A673 (cell line): ENCODE measurements around the gene LSM6. TPM values are rescaled to one million over a fixed set of nuclear protein-coding genes. Genes with fewer than 3 reads are reported as not detected.

Experiments used
- BruUV-seq: library from RNA; stranded (reverse); fragments of 400-500 nt; replicated peaks from 2 replicates; lab custom pipeline; 2021; lab: Mats Ljungman, UMichigan
- CTCF ChIA-PET: fragments of 300-600 bp; sonication (Branson Sonifier 250); formaldehyde crosslinking; loops from one replicate; lab custom pipeline; 2022; ENCODE audit warnings: antibody characterized with exemption; lab: Charles Lee
- POLR2A ChIA-PET: fragments of 300-600 bp; sonication (Branson Sonifier 250); formaldehyde crosslinking; loops from one replicate; lab custom pipeline; 2022; ENCODE audit warnings: antibody characterized with exemption; ENCODE audit not compliant: low non-redundant PET; lab: Charles Lee
- DNase-seq: peaks from one replicate; pipeline ENCODE4 v3.0.0-alpha.2; 2015; ENCODE audit warnings: low spot score
- H3K27ac ChIP-seq: fragments of 200-600 bp; sonication (generic); 2 replicates; pipeline ENCODE4 v1.5.1; 2016; ENCODE audit warnings: mixed run types, low read depth, mild to moderate bottlenecking, mixed read lengths, antibody characterized with exemption, low read length; ENCODE audit not compliant: poor library complexity, severe bottlenecking
- H3K27me3 ChIP-seq: fragments of 200-600 bp; sonication (generic); replicated peaks from 2 replicates; pipeline ENCODE4 v1.6.1; 2017; ENCODE audit warnings: mixed run types, low read depth, mild to moderate bottlenecking, mixed read lengths, antibody characterized with exemption, low read length; ENCODE audit not compliant: insufficient read depth, poor library complexity
- H3K36me3 ChIP-seq: fragments of 200-600 bp; sonication (generic); 2 replicates; pipeline ENCODE4 v1.6.1; 2016; ENCODE audit warnings: mixed run types, mild to moderate bottlenecking, mixed read lengths, antibody characterized with exemption, low read length; ENCODE audit not compliant: insufficient read depth, poor library complexity, severe bottlenecking
- H3K4me1 ChIP-seq: fragments of 200-600 bp; sonication (generic); 2 replicates; pipeline ENCODE4 v1.6.1; 2017; ENCODE audit warnings: mixed run types, mild to moderate bottlenecking, mixed read lengths, antibody characterized with exemption, low read length; ENCODE audit not compliant: insufficient read depth, poor library complexity, severe bottlenecking
- H3K4me3 ChIP-seq: fragments of 200-600 bp; sonication (generic); 2 replicates; pipeline ENCODE4 v1.5.1; 2016; ENCODE audit warnings: low read depth, mixed run types, mild to moderate bottlenecking, mixed read lengths, low read length; ENCODE audit not compliant: poor library complexity, severe bottlenecking
- H3K9me3 ChIP-seq: fragments of 200-600 bp; sonication (generic); 2 replicates; pipeline ENCODE4 v1.6.1; 2016; ENCODE audit warnings: mixed run types, low read depth, mild to moderate bottlenecking, mixed read lengths, antibody characterized with exemption, low read length; ENCODE audit not compliant: poor library complexity, severe bottlenecking
- EZH2 ChIP-seq: fragments of 200-600 bp; sonication (generic); IDR thresholded peaks from 2 replicates; pipeline ENCODE4 v1.6.1; 2017; ENCODE audit warnings: borderline replicate concordance, low read depth, mild to moderate bottlenecking, mixed read lengths, antibody characterized with exemption, low read length; ENCODE audit not compliant: poor library complexity, severe bottlenecking
- intact Hi-C: fragments of 100-400 bp; cut with micrococcal nuclease; formaldehyde crosslinking; loops from one replicate; pipeline ENCODE4 v1.10.0; 2022; ENCODE audit not compliant: unreplicated experiment
- total RNA-seq: library from RNA; stranded (reverse); gene quantifications from 2 replicates; pipeline ENCODE4 v1.2.3, GENCODE V29; 2021
- TF ChIP-seq, protein P1 (sequence below): fragments of 300-800, 200-600 bp; sonication (generic); conservative IDR thresholded peaks from 2 replicates; pipeline ENCODE4 v1.5.1; 2017; ENCODE audit warnings: low read depth, mild to moderate bottlenecking, antibody characterized with exemption, low read length, moderate library complexity, mixed read lengths

LSM6 gene
- total RNA-seq, 1 experiment from 2014 or later, result 61.7 TPM

DNA sequence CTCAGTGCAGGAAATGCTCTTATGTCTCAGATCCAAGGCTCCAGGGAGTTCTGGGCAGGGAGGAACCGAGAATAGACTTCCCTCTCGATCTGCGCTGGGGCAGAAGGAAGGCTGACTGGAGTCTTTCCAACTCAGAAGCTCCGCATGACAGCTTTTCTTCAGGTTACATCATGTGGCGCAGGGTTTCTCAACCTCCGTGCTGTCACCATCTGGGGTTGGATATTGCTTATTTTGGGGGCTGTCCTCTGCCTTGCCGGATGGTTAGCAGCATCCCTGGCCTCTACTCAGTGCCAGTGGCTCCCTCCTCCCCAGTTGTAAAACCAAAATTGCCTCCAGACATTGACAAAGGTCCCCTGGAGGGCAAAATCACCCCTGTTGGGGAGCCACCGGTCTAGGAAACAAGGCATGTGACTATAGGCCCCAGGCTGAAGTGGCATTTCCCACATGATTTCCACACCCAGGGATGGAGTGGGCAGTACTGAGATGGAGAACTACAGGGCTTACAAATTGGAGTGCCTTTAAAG is 60.2 kb downstream of the LSM6 start:
- Histone ChIP-seq H3K27ac (no peak overlapping the region), H3K27me3 (no peaks in the 10 kb centered on the region), H3K36me3 (no peaks in the 10 kb centered on the region), H3K4me1 (no peaks in the 10 kb centered on the region), H3K4me3 (no peak overlapping the region), H3K9me3 (peaks cover 3% of the 10 kb centered on the region)
- DNase-seq, result peak; percentile 17
- intact Hi-C loops, result no loop called here
- POLR2A ChIA-PET, result no interaction called here
- no TSS peak for BruUV-seq
- TF ChIP-seq EZH2, result no peak
- TF ChIP-seq, protein P1, sequence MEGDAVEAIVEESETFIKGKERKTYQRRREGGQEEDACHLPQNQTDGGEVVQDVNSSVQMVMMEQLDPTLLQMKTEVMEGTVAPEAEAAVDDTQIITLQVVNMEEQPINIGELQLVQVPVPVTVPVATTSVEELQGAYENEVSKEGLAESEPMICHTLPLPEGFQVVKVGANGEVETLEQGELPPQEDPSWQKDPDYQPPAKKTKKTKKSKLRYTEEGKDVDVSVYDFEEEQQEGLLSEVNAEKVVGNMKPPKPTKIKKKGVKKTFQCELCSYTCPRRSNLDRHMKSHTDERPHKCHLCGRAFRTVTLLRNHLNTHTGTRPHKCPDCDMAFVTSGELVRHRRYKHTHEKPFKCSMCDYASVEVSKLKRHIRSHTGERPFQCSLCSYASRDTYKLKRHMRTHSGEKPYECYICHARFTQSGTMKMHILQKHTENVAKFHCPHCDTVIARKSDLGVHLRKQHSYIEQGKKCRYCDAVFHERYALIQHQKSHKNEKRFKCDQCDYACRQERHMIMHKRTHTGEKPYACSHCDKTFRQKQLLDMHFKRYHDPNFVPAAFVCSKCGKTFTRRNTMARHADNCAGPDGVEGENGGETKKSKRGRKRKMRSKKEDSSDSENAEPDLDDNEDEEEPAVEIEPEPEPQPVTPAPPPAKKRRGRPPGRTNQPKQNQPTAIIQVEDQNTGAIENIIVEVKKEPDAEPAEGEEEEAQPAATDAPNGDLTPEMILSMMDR, result no peak
- CTCF ChIA-PET, result no interaction called here

DNA sequence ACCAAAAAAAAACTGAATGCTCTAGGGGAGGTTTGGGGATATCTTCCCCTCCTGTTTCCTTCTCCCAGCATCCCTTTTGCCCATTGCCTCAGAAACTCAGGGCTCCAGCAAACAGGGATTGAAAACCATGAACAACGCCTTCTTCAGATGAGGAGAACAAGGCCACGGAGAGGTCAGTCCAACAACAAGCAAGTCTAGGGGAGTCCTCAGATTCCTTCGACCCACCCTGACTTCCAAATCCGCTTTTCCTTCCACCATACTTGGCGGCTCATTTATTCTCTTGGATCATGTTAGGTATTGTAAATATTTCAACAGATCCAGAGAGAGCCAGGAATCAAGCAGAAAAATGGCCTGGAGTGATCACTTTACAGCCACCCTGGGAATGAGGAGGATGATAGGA is 60.7 kb downstream of the LSM6 start:
- DNase-seq, result no peak
- POLR2A ChIA-PET, result no interaction called here
- Histone ChIP-seq H3K36me3 (no peaks in the 10 kb centered on the region), H3K27me3 (no peaks in the 10 kb centered on the region), H3K4me1 (peaks cover 1% of the 10 kb centered on the region), H3K4me3 (no peak overlapping the region), H3K9me3 (peaks cover 3% of the 10 kb centered on the region), H3K27ac (no peak overlapping the region)
- intact Hi-C loops, result no loop called here
- CTCF ChIA-PET, result no interaction called here
- BruUV-seq, result no TSS peak
- TF ChIP-seq, protein P1, result no peak
- TF ChIP-seq EZH2, result no peak

DNA sequence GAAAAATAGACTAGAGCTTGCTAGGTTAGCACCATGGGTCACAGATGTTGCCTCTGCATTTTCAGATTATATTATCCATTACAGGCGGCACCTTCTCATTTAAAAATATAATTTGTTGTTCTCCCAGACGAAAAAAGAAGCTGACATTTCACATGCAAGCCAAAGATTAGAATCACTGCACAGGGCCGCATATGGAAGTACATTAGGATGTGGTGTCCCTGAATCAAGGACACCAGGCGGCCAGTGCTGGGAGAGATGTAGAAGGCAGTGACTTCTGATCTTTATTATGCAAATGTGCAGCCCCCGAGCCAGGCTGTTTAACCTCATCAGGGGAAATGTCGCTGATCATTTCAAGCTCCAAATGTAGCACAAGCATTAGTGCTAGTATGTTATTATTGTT is 61.6 kb downstream of the LSM6 start:
- H3K27me3 ChIP-seq, result no peaks in the 10 kb centered on the region
- ChIA-PET CTCF (no interaction called here), POLR2A (no interaction called here)
- H3K4me3 ChIP-seq, result no peak overlapping the region
- no peaks in the 10 kb centered on the region for H3K36me3 ChIP-seq
- intact Hi-C loops, result no loop called here
- H3K9me3 ChIP-seq, result peaks cover 2% of the 10 kb centered on the region
- no TSS peak for BruUV-seq
- no peak for DNase-seq
- no peak for TF ChIP-seq EZH2
- TF ChIP-seq, protein P1, result no peak
- peaks cover 9% of the 10 kb centered on the region for H3K4me1 ChIP-seq
- H3K27ac ChIP-seq, result no peak overlapping the region
